Colonic mucosa (tissue), 4 donors: ENCODE results near the gene RFPL3. TPM values are rescaled to one million over a fixed set of nuclear protein-coding genes. Genes with fewer than 3 reads are reported as not detected.
"Not testable (repeated sequence)": the region's sequence is repeated elsewhere in the genome, so short reads cannot be mapped to it uniquely, and the experiment has no call there.

Experiments used
- DNase-seq: peaks from one replicate; pipeline ENCODE4 v3.0.0-alpha.2; 2020
- H3K27ac ChIP-seq: fragments of 200-600 bp; one replicate; pipeline ENCODE4 v1.8.0; 2021
- H3K27me3 ChIP-seq: fragments of 200-600 bp; one replicate; pipeline ENCODE4 v1.8.0; 2021
- H3K36me3 ChIP-seq: fragments of 200-600 bp; one replicate; pipeline ENCODE4 v1.8.0; 2021
- H3K4me1 ChIP-seq: fragments of 200-600 bp; one replicate; pipeline ENCODE4 v1.8.0; 2021; ENCODE audit warnings: mild to moderate bottlenecking
- H3K4me3 ChIP-seq: fragments of 200-600 bp; one replicate; pipeline ENCODE4 v1.8.0; 2021
- H3K9ac ChIP-seq, 2 donors: one replicate each; pipeline ENCODE4 v1.7.0; 2013; ENCODE audit warnings: control low read depth in 2 of 2, low read depth in 2 of 2, low read length in 2 of 2
- H3K9me3 ChIP-seq: fragments of 200-600 bp; one replicate; pipeline ENCODE4 v1.8.0; 2021
- intact Hi-C: fragments of 100-400 bp; cut with DNase I; formaldehyde crosslinking; loops from one replicate; pipeline ENCODE4 v1.14.1; 2022
- total RNA-seq, 2 donors: library from RNA; stranded (reverse); fragmentation: NEBNext Ultra II Directional in 1 of 2; extraction: Animal tissue kit (Norgen Biotek cat#: 25700) in 1 of 2; gene quantifications; one replicate each; pipeline ENCODE4 v1.2.1, GENCODE V29; 2021
- TF ChIP-seq, protein P1 (sequence below): fragments of 200-600 bp; IDR thresholded peaks from one replicate; pipeline ENCODE4 v1.8.0; 2022; ENCODE audit warnings: antibody characterized with exemption, mild to moderate bottlenecking
- donor health status: healthy.
- donor health status: DM: no; HTN: no; CAD: no.
- donor health status: DM: no; HTN: no; CAD: no.

The RFPL3 gene
- total RNA-seq, result not detected

DNA sequence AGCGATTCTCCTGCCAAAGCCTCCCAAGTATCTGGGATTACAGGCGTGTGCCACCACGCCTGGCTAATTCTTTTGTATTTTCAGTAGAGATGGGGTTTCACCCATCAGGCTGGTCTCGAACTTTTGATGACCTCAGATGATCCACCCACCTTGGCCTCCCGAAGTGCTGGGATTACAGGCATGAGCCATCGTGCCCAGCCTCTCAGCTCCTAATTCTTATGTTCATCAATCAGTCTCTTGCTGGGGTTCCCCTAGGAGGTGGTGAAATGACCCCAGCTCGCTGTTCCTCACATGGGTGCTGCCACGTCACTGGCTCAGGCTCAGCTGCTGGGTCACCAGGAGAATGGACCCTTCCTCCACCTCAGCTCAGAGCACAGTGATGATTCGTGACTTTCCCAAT is at the start of gene RFPL3:
TSS of gene RFPL3 (plus strand) at position 301 of the 400 bp plus-strand sequence. CDS start 205 bp downstream, outside the sequence.
- H3K9ac ChIP-seq, H3K36me3 ChIP-seq, H3K4me3 ChIP-seq, DNase-seq, intact Hi-C loops, H3K27ac ChIP-seq, H3K9me3 ChIP-seq, H3K27me3 ChIP-seq, H3K4me1 ChIP-seq: not testable (repeated sequence)

DNA sequence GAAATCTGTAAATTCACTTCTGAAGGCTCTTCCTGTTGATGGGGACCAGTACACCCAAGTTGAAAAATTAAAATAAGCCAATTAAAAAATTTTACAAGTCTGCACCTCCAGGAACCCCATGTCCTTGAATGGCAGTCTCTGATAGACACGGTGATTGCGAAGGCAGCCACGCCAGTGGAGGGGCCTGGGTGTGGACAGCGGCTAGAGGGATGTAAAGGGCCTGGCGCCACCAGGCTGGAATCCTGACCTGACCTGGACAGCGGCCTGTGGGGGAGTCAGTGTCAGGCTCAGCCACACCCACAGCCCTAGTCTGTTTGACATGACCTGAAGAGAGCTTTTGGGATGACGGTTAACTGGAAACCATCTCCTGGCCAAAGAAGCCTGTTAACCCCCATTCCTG is 49.5 kb upstream of the RFPL3 start:
- Histone ChIP-seq H3K36me3 (no peaks in the 10 kb centered on the region), H3K27me3 (no peaks in the 10 kb centered on the region), H3K9me3 (no peaks in the 10 kb centered on the region), H3K27ac (no peak overlapping the region), H3K9ac (no peak overlapping the region), H3K4me1 (no peaks in the 10 kb centered on the region), H3K4me3 (no peak overlapping the region)
- no peak for DNase-seq
- intact Hi-C loops, result no loop called here
- TF ChIP-seq, protein P1, sequence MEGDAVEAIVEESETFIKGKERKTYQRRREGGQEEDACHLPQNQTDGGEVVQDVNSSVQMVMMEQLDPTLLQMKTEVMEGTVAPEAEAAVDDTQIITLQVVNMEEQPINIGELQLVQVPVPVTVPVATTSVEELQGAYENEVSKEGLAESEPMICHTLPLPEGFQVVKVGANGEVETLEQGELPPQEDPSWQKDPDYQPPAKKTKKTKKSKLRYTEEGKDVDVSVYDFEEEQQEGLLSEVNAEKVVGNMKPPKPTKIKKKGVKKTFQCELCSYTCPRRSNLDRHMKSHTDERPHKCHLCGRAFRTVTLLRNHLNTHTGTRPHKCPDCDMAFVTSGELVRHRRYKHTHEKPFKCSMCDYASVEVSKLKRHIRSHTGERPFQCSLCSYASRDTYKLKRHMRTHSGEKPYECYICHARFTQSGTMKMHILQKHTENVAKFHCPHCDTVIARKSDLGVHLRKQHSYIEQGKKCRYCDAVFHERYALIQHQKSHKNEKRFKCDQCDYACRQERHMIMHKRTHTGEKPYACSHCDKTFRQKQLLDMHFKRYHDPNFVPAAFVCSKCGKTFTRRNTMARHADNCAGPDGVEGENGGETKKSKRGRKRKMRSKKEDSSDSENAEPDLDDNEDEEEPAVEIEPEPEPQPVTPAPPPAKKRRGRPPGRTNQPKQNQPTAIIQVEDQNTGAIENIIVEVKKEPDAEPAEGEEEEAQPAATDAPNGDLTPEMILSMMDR, result no peak

DNA sequence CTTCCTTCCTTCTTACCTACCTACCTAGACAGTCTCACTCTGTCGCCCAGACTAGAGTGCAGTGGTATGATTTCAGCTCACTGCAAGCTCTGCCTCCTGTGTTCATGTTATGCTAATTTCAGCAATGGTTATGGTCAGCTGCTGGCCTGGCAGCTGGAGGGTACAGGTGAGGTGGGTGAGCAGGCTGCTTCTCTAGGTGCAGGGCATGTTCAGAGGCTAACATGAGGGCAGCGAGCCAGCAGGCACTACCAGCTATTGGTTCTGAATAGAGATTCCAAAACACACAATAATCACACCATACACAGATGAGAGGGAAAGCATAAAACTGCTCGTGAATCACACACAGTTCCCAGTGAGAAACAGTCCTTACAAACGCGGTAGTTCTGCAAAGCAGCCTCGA is 48.7 kb upstream of the RFPL3 start:
- H3K4me3 ChIP-seq, result no peak overlapping the region
- H3K9ac ChIP-seq, result no peak overlapping the region
- H3K27ac ChIP-seq, result no peak overlapping the region
- H3K9me3 ChIP-seq, result no peaks in the 10 kb centered on the region
- H3K27me3 ChIP-seq, result no peaks in the 10 kb centered on the region
- intact Hi-C loops, result no loop called here
- no peaks in the 10 kb centered on the region for H3K4me1 ChIP-seq
- TF ChIP-seq, protein P1, result no peak
- DNase-seq, result no peak
- no peaks in the 10 kb centered on the region for H3K36me3 ChIP-seq

DNA sequence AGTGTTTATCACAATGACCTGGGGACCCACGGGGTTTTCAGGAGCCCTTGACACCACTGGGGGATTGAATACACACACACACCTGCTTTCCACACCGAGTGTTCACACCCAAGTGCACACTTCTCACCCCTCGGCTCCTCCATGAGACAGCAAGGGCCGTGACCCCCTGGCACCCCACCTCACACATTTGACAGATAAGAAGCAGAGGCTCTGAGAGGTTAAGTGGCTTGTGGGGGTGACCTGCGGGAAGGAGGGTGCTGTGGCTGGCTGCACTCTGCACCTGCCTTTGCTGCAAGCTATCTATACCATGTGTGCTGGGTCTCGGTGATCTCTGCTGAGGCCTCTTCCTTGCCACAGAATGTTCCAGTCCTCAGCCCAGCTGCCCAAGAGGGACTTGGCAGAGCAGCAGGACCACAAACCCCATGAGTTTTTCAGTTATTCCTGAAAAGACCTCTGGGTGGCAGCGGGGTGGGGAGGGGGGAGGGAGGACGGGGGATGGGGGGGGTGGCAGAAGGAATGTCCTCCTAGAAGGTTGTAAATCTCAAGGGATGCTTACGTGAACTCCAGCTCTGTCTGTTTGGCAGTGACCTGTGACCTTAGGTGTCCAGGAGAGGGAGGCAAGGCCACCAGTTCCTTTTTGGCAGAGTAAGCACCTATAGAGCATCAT is 47.9 kb upstream of the RFPL3 start:
- no peak for DNase-seq
- Histone ChIP-seq H3K27me3 (no peaks in the 10 kb centered on the region), H3K9me3 (no peaks in the 10 kb centered on the region), H3K4me3 (no peak overlapping the region), H3K9ac (no peak overlapping the region), H3K4me1 (no peaks in the 10 kb centered on the region), H3K36me3 (no peaks in the 10 kb centered on the region), H3K27ac (no peak overlapping the region)
- intact Hi-C loops, result no loop called here
- TF ChIP-seq, protein P1, result no peak

GRCh38 chr22:32310777-32311176 is 46.9 kb upstream of the RFPL3 start:
- Histone ChIP-seq H3K9ac (no peak overlapping the region), H3K27ac (no peak overlapping the region)

DNA sequence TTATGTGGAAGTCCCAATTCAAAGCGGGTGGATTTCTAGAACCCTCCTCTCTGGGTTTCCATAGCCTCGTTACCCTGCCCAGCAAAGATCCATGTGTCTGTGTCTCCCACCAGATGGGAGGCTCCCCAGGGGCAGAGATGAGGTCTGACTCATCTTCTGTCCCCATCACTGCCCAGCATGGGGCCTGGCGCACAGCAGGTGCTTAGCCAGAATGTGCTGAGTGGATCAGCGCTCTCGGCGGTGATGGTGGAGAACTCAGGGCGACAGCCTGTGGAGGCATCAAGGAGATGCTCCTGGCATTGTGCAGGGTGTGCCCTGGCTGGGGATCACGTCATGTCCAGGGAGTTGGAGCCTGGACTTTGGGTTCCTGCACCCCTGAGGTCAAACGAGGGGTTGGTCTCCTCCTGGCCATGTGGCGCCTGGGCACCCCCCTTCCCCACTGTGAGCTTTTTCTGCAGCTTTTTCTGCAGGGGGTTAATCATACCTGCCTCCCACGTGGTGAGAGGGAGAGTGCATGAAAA is 46.1 kb upstream of the RFPL3 start:
- no peak for DNase-seq
- TF ChIP-seq, protein P1, result no peak
- H3K27me3 ChIP-seq, result no peaks in the 10 kb centered on the region
- no peak overlapping the region for H3K27ac ChIP-seq
- no peaks in the 10 kb centered on the region for H3K36me3 ChIP-seq
- intact Hi-C loops, result no loop called here
- no peak overlapping the region for H3K4me3 ChIP-seq
- H3K4me1 ChIP-seq, result no peaks in the 10 kb centered on the region
- no peak overlapping the region for H3K9ac ChIP-seq
- H3K9me3 ChIP-seq, result no peaks in the 10 kb centered on the region

More at GRCh38 chr22:32310777-32311176, 46.9 kb upstream of the RFPL3 start:
- intact Hi-C loops, result no loop called here
- no peaks in the 10 kb centered on the region for H3K4me1 ChIP-seq
- no peak overlapping the region for H3K4me3 ChIP-seq
- no peak for DNase-seq
- no peaks in the 10 kb centered on the region for H3K9me3 ChIP-seq
- H3K27me3 ChIP-seq, result no peaks in the 10 kb centered on the region
- H3K36me3 ChIP-seq, result no peaks in the 10 kb centered on the region
- TF ChIP-seq, protein P1, result no peak
